IMR-90 (cell line): ENCODE measurements around the gene GALNT13. TPM values are rescaled to one million over a fixed set of nuclear protein-coding genes. Genes with fewer than 3 reads are reported as not detected.

Experiments used
- ATAC-seq: fragments of 200-7000 bp; cut with Tn5 transposase; 2 replicates; pipeline ENCODE4 v1.9.1; 2020; ENCODE audit warnings: low read depth, mild to moderate bottlenecking, moderate library complexity
- BruUV-seq: library from RNA; stranded (reverse); fragments of 400-500 nt; replicated peaks from 2 replicates; lab custom pipeline; 2021; lab: Mats Ljungman, UMichigan
- CTCF ChIA-PET: fragments of 300-600 bp; formaldehyde crosslinking; extraction: SDS; loops from one replicate; lab custom pipeline; 2021; ENCODE audit warnings: antibody characterized with exemption; lab: Yijun Ruan, JAX
- POLR2A ChIA-PET: fragments of 300-600 bp; sonication (Branson Sonifier 250); formaldehyde crosslinking; loops from one replicate; lab custom pipeline; 2022; ENCODE audit warnings: antibody characterized with exemption; ENCODE audit not compliant: unreplicated experiment; lab: Charles Lee
- DNase-seq: peaks from one replicate; pipeline ENCODE4 v3.0.0; 2013
- H2AFZ ChIP-seq: replicated peaks from 2 replicates; pipeline ENCODE3; 2013; ENCODE audit warnings: low read length, mild to moderate bottlenecking; ENCODE audit not compliant: poor library complexity
- H2AK5ac ChIP-seq: 2 replicates; pipeline ENCODE4 v1.6.1; 2013; ENCODE audit warnings: low read depth, low read length, inconsistent platforms
- H2AK9ac ChIP-seq: replicated peaks from 2 replicates; pipeline ENCODE3; 2013; ENCODE audit warnings: mild to moderate bottlenecking, low read depth, low read length, moderate library complexity; ENCODE audit not compliant: poor library complexity
- H2BK120ac ChIP-seq: 2 replicates; pipeline ENCODE4 v1.6.1; 2013; ENCODE audit warnings: low read depth, low read length, inconsistent platforms
- H2BK15ac ChIP-seq: 3 replicates; pipeline ENCODE4 v1.6.1; 2013; ENCODE audit warnings: low read depth, low read length, inconsistent platforms
- H2BK20ac ChIP-seq: 2 replicates; pipeline ENCODE4 v1.6.1; 2013; ENCODE audit warnings: low read depth, mild to moderate bottlenecking, inconsistent platforms, low read length, moderate library complexity
- H2BK5ac ChIP-seq: 2 replicates; pipeline ENCODE4 v1.6.1; 2013; ENCODE audit warnings: mild to moderate bottlenecking, low read depth, low read length, inconsistent platforms; ENCODE audit not compliant: poor library complexity, severe bottlenecking
- H3K14ac ChIP-seq: replicated peaks from 2 replicates; pipeline ENCODE4 v1.6.1; 2013; ENCODE audit warnings: low read depth, low read length, inconsistent platforms
- H3K18ac ChIP-seq: 2 replicates; pipeline ENCODE4 v1.6.1; 2013; ENCODE audit warnings: low read depth, low read length, control low read depth
- H3K23ac ChIP-seq: 2 replicates; pipeline ENCODE4 v1.6.1; 2013; ENCODE audit warnings: low read depth, low read length, inconsistent platforms
- H3K27ac ChIP-seq: 2 replicates; pipeline ENCODE4 v1.5.1; 2013; ENCODE audit warnings: mild to moderate bottlenecking, control low read depth, low read length; ENCODE audit not compliant: insufficient read depth
- H3K27me3 ChIP-seq: 2 replicates; pipeline ENCODE4 v1.6.1; 2013; ENCODE audit warnings: low read length; ENCODE audit not compliant: control insufficient read depth, insufficient read depth
- H3K36me3 ChIP-seq: 2 replicates; pipeline ENCODE4 v1.6.1; 2013; ENCODE audit warnings: low read length, mixed read lengths; ENCODE audit not compliant: control insufficient read depth, insufficient read depth
- H3K4ac ChIP-seq: 2 replicates; pipeline ENCODE4 v1.6.1; 2013; ENCODE audit warnings: low read depth, low read length, inconsistent platforms
- H3K4me1 ChIP-seq: 2 replicates; pipeline ENCODE4 v1.6.1; 2013; ENCODE audit warnings: low read length, mixed read lengths; ENCODE audit not compliant: control insufficient read depth, insufficient read depth
- H3K4me2 ChIP-seq: 2 replicates; pipeline ENCODE4 v1.6.1; 2013; ENCODE audit warnings: low read depth, mild to moderate bottlenecking, control low read depth, low read length, moderate library complexity
- H3K4me3 ChIP-seq: 2 replicates; pipeline ENCODE4 v1.5.1; 2013; ENCODE audit warnings: low read depth, mild to moderate bottlenecking, control low read depth, low read length, moderate library complexity; ENCODE audit not compliant: insufficient read depth
- H3K56ac ChIP-seq: 2 replicates; pipeline ENCODE4 v1.6.1; 2013; ENCODE audit warnings: low read length, inconsistent platforms; ENCODE audit not compliant: insufficient read depth; ENCODE audit errors: extremely low read depth
- H3K79me1 ChIP-seq, 2 experiments: 2 replicates each; pipeline ENCODE4 v1.6.1; 2013; ENCODE audit warnings: low read length in 2 of 2, inconsistent platforms in 1 of 2, low read depth in 1 of 2
- H3K9ac ChIP-seq: 2 replicates; pipeline ENCODE4 v1.6.1; 2013; ENCODE audit warnings: low read depth, low read length, control low read depth
- H3K9me1 ChIP-seq: 2 replicates; pipeline ENCODE4 v1.6.1; 2013; ENCODE audit warnings: low read length, inconsistent platforms; ENCODE audit not compliant: insufficient read depth
- H3K9me3 ChIP-seq: 2 replicates; pipeline ENCODE4 v1.6.1; 2013; ENCODE audit warnings: low read length; ENCODE audit not compliant: control insufficient read depth, insufficient read depth
- H4K20me1 ChIP-seq: 2 replicates; pipeline ENCODE4 v1.6.1; 2013; ENCODE audit warnings: low read length, inconsistent platforms; ENCODE audit not compliant: insufficient read depth
- H4K5ac ChIP-seq: 2 replicates; pipeline ENCODE4 v1.6.1; 2013; ENCODE audit warnings: mild to moderate bottlenecking, low read depth, low read length, control low read depth
- H4K8ac ChIP-seq, 2 experiments: 2 replicates each; pipeline ENCODE4 v1.6.1; 2013; ENCODE audit warnings: low read depth in 2 of 2, low read length in 2 of 2, control low read depth in 1 of 2, inconsistent platforms in 1 of 2
- H4K91ac ChIP-seq: 2 replicates; pipeline ENCODE4 v1.6.1; 2013; ENCODE audit warnings: low read depth, low read length, inconsistent platforms; ENCODE audit not compliant: insufficient read depth
- CEBPB ChIP-seq: IDR thresholded peaks from 2 replicates; pipeline ENCODE4 v1.6.1; 2012; ENCODE audit warnings: low read depth, low read length, improper control_type of control experiment
- FOS ChIP-seq: fragments of 150-350 bp; IDR thresholded peaks from 2 replicates; pipeline ENCODE4 v1.6.1; 2016; ENCODE audit warnings: low read depth, low read length
- MAZ ChIP-seq: IDR thresholded peaks from 2 replicates; pipeline ENCODE4 v1.6.1; 2012; ENCODE audit warnings: low read depth, mild to moderate bottlenecking, low read length, improper control_type of control experiment, moderate library complexity, borderline replicate concordance
- MXI1 ChIP-seq: IDR thresholded peaks from 2 replicates; pipeline ENCODE4 v1.6.1; 2012; ENCODE audit warnings: low read depth, mild to moderate bottlenecking, low read length, moderate library complexity, borderline replicate concordance
- RAD21 ChIP-seq: IDR thresholded peaks from 2 replicates; pipeline ENCODE4 v1.6.1; 2012; ENCODE audit warnings: low read length, improper control_type of control experiment
- SMC3 ChIP-seq: fragments of 150-350 bp; IDR thresholded peaks from 2 replicates; pipeline ENCODE4 v1.6.1; 2016; ENCODE audit warnings: low read depth, mild to moderate bottlenecking, antibody characterized with exemption, low read length, moderate library complexity
- USF2 ChIP-seq: fragments of 150-350 bp; IDR thresholded peaks from 2 replicates; pipeline ENCODE4 v1.6.1; 2017; ENCODE audit warnings: mild to moderate bottlenecking, antibody characterized with exemption, low read length, low read depth
- WGBS, 2 experiments: methylation state at CpG; one replicate each; pipeline versions ENCODE4 v1.1.5 to v1.1.7; 2013; ENCODE audit warnings: missing lambda C conversion rate in 2 of 2; ENCODE audit not compliant: insufficient read length in 1 of 2; ENCODE audit errors: extremely low coverage in 2 of 2; 5-methylcytosine and 5-hydroxymethylcytosine counted together
- dilution Hi-C: fragments of 300-500 bp; cut with HindIII; formaldehyde crosslinking; loops from one replicate; pipeline ENCODE4 v1.14.3; 2018; ENCODE audit warnings: low sequenced_read_pairs; ENCODE audit not compliant: unreplicated experiment
- in situ Hi-C: fragments of 300-500 bp; cut with MboI; formaldehyde crosslinking; loops from 3 replicates; pipeline ENCODE4 v1.14.3; 2019; ENCODE audit warnings: low sequenced_read_pairs, inconsistent platforms, mixed read lengths
- intact Hi-C: fragments of 100-400 bp; cut with micrococcal nuclease; formaldehyde crosslinking; loops from 2 replicates; pipeline ENCODE4 v1.10.0; 2022
- polyA plus RNA-seq, 3 experiments: library from polyadenylated mRNA; depleted of rRNA; stranded (reverse); fragments of >200 nt; gene quantifications; 2 replicates each; pipeline ENCODE4 v1.2.3, GENCODE V29; 2012; ENCODE audit warnings: low replicate concordance in 1 of 3
- total RNA-seq: library from RNA; depleted of rRNA; stranded (reverse); fragments of >200 nt; gene quantifications from 2 replicates; pipeline ENCODE4 v1.2.3, GENCODE V29; 2012
- TF ChIP-seq, protein P1 (sequence below): fragments of 150-350 bp; IDR thresholded peaks from 2 replicates; pipeline ENCODE4 v1.6.1; 2016; ENCODE audit warnings: low read depth, mild to moderate bottlenecking, low read length, moderate library complexity, borderline replicate concordance

GALNT13 gene
- total and polyA plus RNA-seq, 2 of the 4 experiments (the other 2 are of a cell fraction) = 0.03 TPM; not detected in 1

DNA sequence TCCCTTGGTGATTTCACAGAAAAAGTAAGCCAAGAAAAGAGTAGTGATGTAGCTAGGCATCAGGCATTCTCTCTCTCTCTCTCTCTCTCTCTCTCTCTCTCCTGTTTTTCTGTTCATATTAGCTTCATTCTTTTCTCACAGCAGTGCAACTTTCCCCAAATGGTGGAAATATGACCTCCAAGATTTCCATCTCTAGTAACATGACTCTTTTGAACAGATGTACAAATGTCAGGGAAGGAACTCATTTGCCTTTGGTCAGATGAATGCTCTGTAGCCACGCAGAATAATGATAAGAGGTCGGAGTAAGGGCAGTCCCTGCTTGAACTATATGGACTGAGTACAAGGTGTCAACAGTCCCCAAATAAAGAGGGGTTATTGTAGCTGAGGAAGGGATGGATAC is 316.2 kb downstream of the GALNT13 start:
- Histone ChIP-seq H2BK5ac (no peak overlapping the region), H4K91ac (no peak overlapping the region), H3K4me3 (no peak overlapping the region), H3K36me3 (no peaks in the 10 kb centered on the region), H3K4me2 (no peak overlapping the region), H3K14ac (no peak overlapping the region), H3K4ac (no peak overlapping the region), H4K8ac (no peak overlapping the region), H3K18ac (no peak overlapping the region), H3K9me1 (no peaks in the 10 kb centered on the region), H2AFZ (no peak overlapping the region), H2BK20ac (no peak overlapping the region), H3K56ac (no peak overlapping the region), H4K5ac (no peak overlapping the region), H3K4me1 (no peaks in the 10 kb centered on the region), H3K9ac (no peak overlapping the region), H3K79me1 (no peaks in the 10 kb centered on the region), H3K9me3 (peaks cover 9% of the 10 kb centered on the region), H2BK120ac (no peak overlapping the region), H2AK5ac (no peak overlapping the region), H2AK9ac (no peak overlapping the region), H2BK15ac (no peak overlapping the region), H3K23ac (no peak overlapping the region), H3K27me3 (no peaks in the 10 kb centered on the region), H3K27ac (no peak overlapping the region), H4K20me1 (no peaks in the 10 kb centered on the region)
- no CpG with 5 or more reads among the region's 2 CpGs for WGBS, 2 experiments
- ATAC-seq (no peak), DNase-seq (no peak)
- intact Hi-C loops = no loop called here
- in situ Hi-C loops = no loop called here
- ChIA-PET POLR2A (no interaction called here), CTCF (no interaction called here)
- BruUV-seq = no TSS peak
- dilution Hi-C loops = no loop called here
- no peak for TF ChIP-seq MXI1
- TF ChIP-seq USF2 = no peak
- TF ChIP-seq, protein P1, sequence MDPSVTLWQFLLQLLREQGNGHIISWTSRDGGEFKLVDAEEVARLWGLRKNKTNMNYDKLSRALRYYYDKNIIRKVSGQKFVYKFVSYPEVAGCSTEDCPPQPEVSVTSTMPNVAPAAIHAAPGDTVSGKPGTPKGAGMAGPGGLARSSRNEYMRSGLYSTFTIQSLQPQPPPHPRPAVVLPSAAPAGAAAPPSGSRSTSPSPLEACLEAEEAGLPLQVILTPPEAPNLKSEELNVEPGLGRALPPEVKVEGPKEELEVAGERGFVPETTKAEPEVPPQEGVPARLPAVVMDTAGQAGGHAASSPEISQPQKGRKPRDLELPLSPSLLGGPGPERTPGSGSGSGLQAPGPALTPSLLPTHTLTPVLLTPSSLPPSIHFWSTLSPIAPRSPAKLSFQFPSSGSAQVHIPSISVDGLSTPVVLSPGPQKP = no peak
- no peak for TF ChIP-seq FOS
- no peak for TF ChIP-seq CEBPB
- TF ChIP-seq MAZ = no peak
- no peak for TF ChIP-seq SMC3
- TF ChIP-seq RAD21 = no peak
